GM12878 (cell line): Measurements from ENCODE around the gene ZNF667. TPM values are rescaled to one million over a fixed set of nuclear protein-coding genes. Genes with fewer than 3 reads are reported as not detected.

Experiments used
- ATAC-seq: fragments of 200-7000 bp; cut with Tn5 transposase; 3 replicates; pipeline ENCODE4 v1.9.1; 2020; ENCODE audit warnings: mild to moderate bottlenecking, moderate library complexity
- BruUV-seq: library from RNA; stranded (reverse); fragments of 400-500 nt; replicated peaks from 2 replicates; lab custom pipeline; 2021; lab: Mats Ljungman, UMichigan
- CTCF ChIA-PET: fragments of 300-600 bp; sonication (Branson Sonifier 250); formaldehyde crosslinking; extraction: SDS; loops from one replicate; lab custom pipeline; 2021; ENCODE audit warnings: inconsistent platforms; lab: Yijun Ruan, JAX
- POLR2A ChIA-PET: fragments of 350-600 bp; formaldehyde crosslinking; extraction: SDS; loops from one replicate; lab custom pipeline; 2021; ENCODE audit warnings: inconsistent platforms; lab: Charles Lee
- RAD21 ChIA-PET: fragments of 300-600 bp; sonication (Branson Sonifier 250); formaldehyde crosslinking; loops from one replicate; lab custom pipeline; 2023; ENCODE audit warnings: antibody characterized with exemption; ENCODE audit not compliant: unreplicated experiment; lab: Charles Lee
- SMC1A ChIA-PET: fragments of 300-600 bp; sonication (Branson Sonifier 250); formaldehyde crosslinking; loops from one replicate; lab custom pipeline; 2023; ENCODE audit not compliant: unreplicated experiment, uncharacterized antibody; lab: Charles Lee
- DNase-seq: peaks from one replicate; pipeline ENCODE4 v3.0.0-alpha.2; 2011; ENCODE audit warnings: low read depth, low spot score
- FAIRE-seq: peaks from 3 replicates; lab custom pipeline; 2011; peaks lifted over from hg19 to GRCh38; lab: Jason Lieb, UNC
- H2AFZ ChIP-seq: 2 replicates; pipeline ENCODE4 v1.6.0; 2011; ENCODE audit warnings: low read depth, low read length, control low read depth; ENCODE audit not compliant: control insufficient read depth
- H3K27ac ChIP-seq: 2 replicates; pipeline ENCODE4 v1.5.1; 2011; ENCODE audit warnings: control low read depth; ENCODE audit not compliant: control insufficient read depth, insufficient read depth
- H3K27me3 ChIP-seq, 2 experiments: replicated peaks in 1 of 2; 2 replicates each; pipeline versions ENCODE4 v1.6.0 to v1.6.1; 2011; ENCODE audit warnings: low read length in 1 of 2; ENCODE audit not compliant: control insufficient read depth in 2 of 2, insufficient read depth in 2 of 2
- H3K36me3 ChIP-seq, 2 experiments: 2 replicates each; pipeline ENCODE4 v1.5.1; 2011; ENCODE audit warnings: low read length in 1 of 2; ENCODE audit not compliant: control insufficient read depth in 2 of 2, insufficient read depth in 2 of 2
- H3K4me1 ChIP-seq: 2 replicates; pipeline ENCODE4 v1.6.1; 2011; ENCODE audit warnings: mild to moderate bottlenecking, low read length, moderate library complexity, mixed read lengths; ENCODE audit not compliant: control insufficient read depth, insufficient read depth
- H3K4me2 ChIP-seq: 2 replicates; pipeline ENCODE4 v1.6.0; 2011; ENCODE audit warnings: control low read depth; ENCODE audit not compliant: control insufficient read depth, insufficient read depth
- H3K4me3 ChIP-seq: fragments of 200-600 bp; sonication (generic); 2 replicates; pipeline ENCODE4 v1.5.1; 2016
- H3K79me2 ChIP-seq: 2 replicates; pipeline ENCODE4 v1.6.0; 2011; ENCODE audit warnings: low read length; ENCODE audit not compliant: control insufficient read depth, insufficient read depth
- H3K9ac ChIP-seq: 2 replicates; pipeline ENCODE4 v1.8.0; 2011; ENCODE audit warnings: low read length, control low read depth, mixed read lengths; ENCODE audit not compliant: control insufficient read depth, insufficient read depth
- H3K9me3 ChIP-seq: replicated peaks from 3 replicates; pipeline ENCODE4 v1.5.1; 2011; ENCODE audit warnings: mild to moderate bottlenecking, low read length; ENCODE audit not compliant: control insufficient read depth, insufficient read depth
- H4K20me1 ChIP-seq: 2 replicates; pipeline ENCODE4 v1.6.0; 2011; ENCODE audit not compliant: control insufficient read depth, insufficient read depth
- BCL11A ChIP-seq: IDR thresholded peaks from 2 replicates; pipeline ENCODE4 v1.6.1; 2011; ENCODE audit warnings: low read depth, low read length
- CBX3 ChIP-seq: fragments of 200-600 bp; sonication (generic); IDR thresholded peaks from 2 replicates; pipeline ENCODE4 v1.6.1; 2016; ENCODE audit warnings: low read depth, borderline replicate concordance
- CREB1 ChIP-seq: IDR thresholded peaks from 2 replicates; pipeline ENCODE4 v1.6.1; 2012; ENCODE audit warnings: low read depth, mild to moderate bottlenecking, inconsistent platforms
- HDAC6 ChIP-seq: fragments of 200-600 bp; sonication (generic); IDR thresholded peaks from one replicate; pipeline ENCODE4 v1.8.0; 2017; ENCODE audit warnings: antibody characterized with exemption; ENCODE audit not compliant: unreplicated experiment
- JUND ChIP-seq: IDR thresholded peaks from 2 replicates; pipeline ENCODE4 v1.6.1; 2012; ENCODE audit warnings: low read depth, mild to moderate bottlenecking, low read length, improper control_type of control experiment, moderate library complexity
- SIN3A ChIP-seq: IDR thresholded peaks from 2 replicates; pipeline ENCODE4 v1.6.1; 2012; ENCODE audit warnings: low read depth, low read length, improper control_type of control experiment
- SPI1 ChIP-seq: IDR thresholded peaks from 2 replicates; pipeline ENCODE4 v1.6.1; 2011; ENCODE audit warnings: low read depth, mild to moderate bottlenecking, low read length, moderate library complexity, borderline replicate concordance; ENCODE audit not compliant: insufficient read depth
- WRNIP1 ChIP-seq: IDR thresholded peaks from 2 replicates; pipeline ENCODE4 v1.6.1; 2011; ENCODE audit warnings: low read depth, low read length, improper control_type of control experiment, borderline replicate concordance
- whole genome bisulfite sequencing: methylation state at CpG from one replicate; pipeline ENCODE4 v1.1.6; 2016; ENCODE audit warnings: low lambda C conversion rate; ENCODE audit not compliant: insufficient replicate concordance, insufficient coverage; ENCODE audit errors: missing lambda C conversion rate; 5-methylcytosine and 5-hydroxymethylcytosine counted together
- in situ Hi-C: fragments of 300-500 bp; cut with MboI; formaldehyde crosslinking; loops from 9 replicates; pipeline ENCODE4 v1.14.3; 2018; ENCODE audit warnings: mixed read lengths
- intact Hi-C: fragments of 100-400 bp; cut with micrococcal nuclease; formaldehyde crosslinking; loops from one replicate; pipeline ENCODE4 v1.14.2; 2022; ENCODE audit not compliant: unreplicated experiment
- polyA plus RNA-seq, 11 experiments: library from polyadenylated mRNA; depleted of rRNA in 4 of 11; unstranded in 6 of 11; stranded (reverse) in 5 of 11; fragments of >200 nt; fragmentation: Nextera tagmentation in 4 of 11; fragmentation: Illumina TruSeq in 1 of 11; extraction: Ambion mirVana in 4 of 11; extraction: Trizol in 1 of 11; gene quantifications; 1 replicate in 1 of 11; 2 replicates in 10 of 11; pipeline versions ENCODE4 v1.2.1 to v1.2.3, GENCODE V29; 2011 to 2016; ENCODE audit warnings: inconsistent platforms in 2 of 11, missing spikeins in 2 of 11, low read depth in 1 of 11
- total RNA-seq, 4 experiments: library from RNA; depleted of rRNA in 3 of 4; stranded (reverse); fragments of >200 nt in 3 of 4; fragmentation: Illumina TruSeq in 1 of 4; extraction: Trizol in 1 of 4; gene quantifications; 2 replicates each; pipeline versions ENCODE4 v1.2.1 to v1.2.3, GENCODE V29; 2013 to 2021
- TF ChIP-seq, protein P1 (sequence below): IDR thresholded peaks from 2 replicates; pipeline ENCODE4 v1.6.1; 2012; ENCODE audit warnings: low read length, inconsistent platforms
- TF ChIP-seq, protein P2 (sequence below): fragments of 450-650 bp; IDR thresholded peaks from 2 replicates; pipeline ENCODE4 v1.6.1; 2016; ENCODE audit warnings: mild to moderate bottlenecking
- TF ChIP-seq, protein P3 (sequence below): IDR thresholded peaks from 2 replicates; pipeline ENCODE4 v1.6.1; 2011; ENCODE audit warnings: borderline replicate concordance, low read depth, mild to moderate bottlenecking, moderate library complexity, mixed read lengths, low read length; ENCODE audit not compliant: insufficient read depth; ENCODE audit errors: extremely low read length

ZNF667 gene
- total and polyA plus RNA-seq, 10 of the 15 experiments (the other 5 are each of a cell fraction or from before 2014, with no cell fraction given), result 0.10 TPM; not detected in 9

DNA sequence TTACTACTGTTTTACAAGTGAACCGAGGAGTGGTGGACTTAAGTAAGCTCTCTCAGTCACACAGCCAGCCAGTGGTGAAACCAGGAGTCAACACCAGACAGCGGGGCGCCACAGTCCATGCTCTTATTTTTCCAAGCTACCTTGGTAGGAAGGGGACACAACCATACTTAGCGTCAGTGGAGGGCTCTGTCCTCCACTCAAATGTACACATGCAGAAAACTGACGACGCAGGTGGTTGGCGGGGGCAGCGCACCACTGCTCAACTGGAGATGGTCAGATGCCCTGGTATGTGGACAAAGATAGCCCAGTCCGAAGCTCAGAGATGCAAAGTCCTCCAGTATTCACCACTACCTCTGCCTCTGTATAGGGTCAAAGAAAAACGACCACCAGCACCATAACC, 1.1 kb downstream of the ZNF667 start (continued):
- TF ChIP-seq, protein P1, sequence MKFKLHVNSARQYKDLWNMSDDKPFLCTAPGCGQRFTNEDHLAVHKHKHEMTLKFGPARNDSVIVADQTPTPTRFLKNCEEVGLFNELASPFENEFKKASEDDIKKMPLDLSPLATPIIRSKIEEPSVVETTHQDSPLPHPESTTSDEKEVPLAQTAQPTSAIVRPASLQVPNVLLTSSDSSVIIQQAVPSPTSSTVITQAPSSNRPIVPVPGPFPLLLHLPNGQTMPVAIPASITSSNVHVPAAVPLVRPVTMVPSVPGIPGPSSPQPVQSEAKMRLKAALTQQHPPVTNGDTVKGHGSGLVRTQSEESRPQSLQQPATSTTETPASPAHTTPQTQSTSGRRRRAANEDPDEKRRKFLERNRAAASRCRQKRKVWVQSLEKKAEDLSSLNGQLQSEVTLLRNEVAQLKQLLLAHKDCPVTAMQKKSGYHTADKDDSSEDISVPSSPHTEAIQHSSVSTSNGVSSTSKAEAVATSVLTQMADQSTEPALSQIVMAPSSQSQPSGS, result no peak

DNA sequence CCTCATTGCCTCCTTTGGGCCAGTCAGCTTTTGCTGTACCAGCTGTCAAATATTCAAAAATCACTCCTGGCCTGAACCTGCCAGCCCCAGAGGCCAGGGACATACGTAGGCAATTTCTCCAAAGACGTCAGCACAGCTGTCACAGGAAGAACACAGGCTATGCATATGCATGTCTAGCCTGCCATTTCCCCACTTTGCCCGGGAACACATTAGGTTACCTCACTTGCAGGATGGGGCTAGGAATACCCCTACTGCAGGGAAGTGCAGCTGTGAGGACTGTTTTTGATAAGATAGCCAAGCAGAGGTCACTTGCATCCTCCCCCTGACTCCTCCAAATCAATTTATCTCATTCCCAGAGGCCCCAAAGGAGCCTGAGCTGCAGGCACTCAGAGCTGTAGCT, 2.8 kb downstream of the ZNF667 start:
- DNase-seq (no peak), FAIRE-seq (no peak), ATAC-seq (no peak)
- TF ChIP-seq, protein P2, sequence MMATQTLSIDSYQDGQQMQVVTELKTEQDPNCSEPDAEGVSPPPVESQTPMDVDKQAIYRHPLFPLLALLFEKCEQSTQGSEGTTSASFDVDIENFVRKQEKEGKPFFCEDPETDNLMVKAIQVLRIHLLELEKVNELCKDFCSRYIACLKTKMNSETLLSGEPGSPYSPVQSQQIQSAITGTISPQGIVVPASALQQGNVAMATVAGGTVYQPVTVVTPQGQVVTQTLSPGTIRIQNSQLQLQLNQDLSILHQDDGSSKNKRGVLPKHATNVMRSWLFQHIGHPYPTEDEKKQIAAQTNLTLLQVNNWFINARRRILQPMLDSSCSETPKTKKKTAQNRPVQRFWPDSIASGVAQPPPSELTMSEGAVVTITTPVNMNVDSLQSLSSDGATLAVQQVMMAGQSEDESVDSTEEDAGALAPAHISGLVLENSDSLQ, result no peak
- no peak for TF ChIP-seq SPI1
- TF ChIP-seq BCL11A, result no peak
- TF ChIP-seq CBX3, result no peak
- no peak for TF ChIP-seq CREB1
- no peak for TF ChIP-seq SIN3A
- no peak for TF ChIP-seq JUND
- TF ChIP-seq, protein P3, sequence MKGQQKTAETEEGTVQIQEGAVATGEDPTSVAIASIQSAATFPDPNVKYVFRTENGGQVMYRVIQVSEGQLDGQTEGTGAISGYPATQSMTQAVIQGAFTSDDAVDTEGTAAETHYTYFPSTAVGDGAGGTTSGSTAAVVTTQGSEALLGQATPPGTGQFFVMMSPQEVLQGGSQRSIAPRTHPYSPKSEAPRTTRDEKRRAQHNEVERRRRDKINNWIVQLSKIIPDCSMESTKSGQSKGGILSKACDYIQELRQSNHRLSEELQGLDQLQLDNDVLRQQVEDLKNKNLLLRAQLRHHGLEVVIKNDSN, result no peak
- no peak for TF ChIP-seq HDAC6
- TF ChIP-seq WRNIP1, result no peak
- POLR2A ChIA-PET, result no interaction called here
- SMC1A ChIA-PET, result no interaction called here
- RAD21 ChIA-PET, result no interaction called here
- no peak overlapping the region for H2AFZ ChIP-seq
- in situ Hi-C loops (no loop called here), intact Hi-C loops (no loop called here)
- CTCF ChIA-PET, result no interaction called here
- no peaks in the 10 kb centered on the region for H3K27me3 ChIP-seq
- BruUV-seq, result no TSS peak
- H3K4me3 ChIP-seq, result no peak overlapping the region
- H3K9ac ChIP-seq, result no peak overlapping the region
- WGBS, result 30% methylated on average over 3 of the region's 3 CpGs
- H3K4me1 ChIP-seq, result no peaks in the 10 kb centered on the region
- H3K36me3 ChIP-seq, result no peaks in the 10 kb centered on the region
- no peaks in the 10 kb centered on the region for H3K79me2 ChIP-seq
- peaks cover 2% of the 10 kb centered on the region; the same call in 2 of the 3 replicates for H3K9me3 ChIP-seq
- no peak overlapping the region for H3K4me2 ChIP-seq
- no peaks in the 10 kb centered on the region for H4K20me1 ChIP-seq
- H3K27ac ChIP-seq, result no peak overlapping the region
